ENCODE measurements around the gene TTC23.
"Not testable (repeated sequence)": the region's sequence is repeated elsewhere in the genome, so short reads cannot be mapped to it uniquely, and the experiment has no call there.

Gene TTC23

DNA sequence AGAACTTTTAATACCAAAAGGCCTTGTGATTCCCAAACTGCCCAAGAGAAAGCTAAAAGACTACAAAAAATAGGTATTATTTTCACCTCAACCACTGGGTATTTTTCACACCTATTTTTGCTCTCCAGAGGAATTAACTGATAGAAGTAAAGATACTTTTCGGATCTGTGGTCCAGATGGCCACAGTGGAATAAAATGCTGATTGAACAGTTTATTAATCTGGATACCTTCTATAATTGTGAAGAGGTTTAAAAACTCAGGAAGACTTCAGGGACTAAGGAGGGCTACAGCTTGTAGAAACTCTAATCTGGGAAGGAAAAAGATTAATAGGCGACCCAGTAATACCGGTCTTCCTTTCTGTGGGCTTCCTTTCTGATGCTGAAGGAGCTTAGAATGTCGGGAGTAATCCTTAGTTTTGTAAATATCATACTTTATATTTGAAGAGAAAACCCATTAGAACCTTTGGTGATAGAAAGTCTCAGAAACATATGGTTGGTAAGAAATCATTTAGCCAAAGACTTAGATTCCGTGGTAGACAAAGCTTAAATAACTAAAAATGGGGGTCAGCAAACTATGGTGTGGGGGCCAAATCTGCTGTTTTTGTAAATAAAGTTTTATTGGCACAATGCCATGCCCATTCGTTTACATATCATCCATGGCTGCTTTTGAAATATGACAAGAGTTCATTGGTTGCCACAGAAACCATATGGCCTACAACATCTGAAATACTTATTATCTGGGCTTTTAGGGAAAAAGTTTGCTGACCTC lies 47.8 kb downstream of the TTC23 start:
- no peak overlapping the region for H3K27ac ChIP-seq
- H2AFZ ChIP-seq (ENCODE audit: low read depth), result no peak overlapping the region
- no peaks in the 10 kb centered on the region for H3K4me1 ChIP-seq (ENCODE audit: low read depth, poor library complexity, severe bottlenecking)
- H3K27me3 ChIP-seq (ENCODE audit: insufficient read depth, low read depth), result no peaks in the 10 kb centered on the region
- H3K4me3 ChIP-seq (IDR thresholded peaks at IDR 0.05; ENCODE audit: insufficient read depth, low read depth, low read length), result no peak overlapping the region
- H3K4me2 ChIP-seq, result no peak overlapping the region
- no peak overlapping the region for H3K9ac ChIP-seq
- no peaks in the 10 kb centered on the region for H3K79me2 ChIP-seq (ENCODE audit: insufficient read depth, low read depth)
- no peaks in the 10 kb centered on the region for H4K20me1 ChIP-seq (ENCODE audit: insufficient read depth)
- TF ChIP-seq, protein P1, sequence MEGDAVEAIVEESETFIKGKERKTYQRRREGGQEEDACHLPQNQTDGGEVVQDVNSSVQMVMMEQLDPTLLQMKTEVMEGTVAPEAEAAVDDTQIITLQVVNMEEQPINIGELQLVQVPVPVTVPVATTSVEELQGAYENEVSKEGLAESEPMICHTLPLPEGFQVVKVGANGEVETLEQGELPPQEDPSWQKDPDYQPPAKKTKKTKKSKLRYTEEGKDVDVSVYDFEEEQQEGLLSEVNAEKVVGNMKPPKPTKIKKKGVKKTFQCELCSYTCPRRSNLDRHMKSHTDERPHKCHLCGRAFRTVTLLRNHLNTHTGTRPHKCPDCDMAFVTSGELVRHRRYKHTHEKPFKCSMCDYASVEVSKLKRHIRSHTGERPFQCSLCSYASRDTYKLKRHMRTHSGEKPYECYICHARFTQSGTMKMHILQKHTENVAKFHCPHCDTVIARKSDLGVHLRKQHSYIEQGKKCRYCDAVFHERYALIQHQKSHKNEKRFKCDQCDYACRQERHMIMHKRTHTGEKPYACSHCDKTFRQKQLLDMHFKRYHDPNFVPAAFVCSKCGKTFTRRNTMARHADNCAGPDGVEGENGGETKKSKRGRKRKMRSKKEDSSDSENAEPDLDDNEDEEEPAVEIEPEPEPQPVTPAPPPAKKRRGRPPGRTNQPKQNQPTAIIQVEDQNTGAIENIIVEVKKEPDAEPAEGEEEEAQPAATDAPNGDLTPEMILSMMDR (conservative IDR thresholded peaks at IDR 0.05; ENCODE audit: low read depth, low read length), result no peak
- no peaks in the 10 kb centered on the region for H3K36me3 ChIP-seq (ENCODE audit: insufficient read depth)

DNA sequence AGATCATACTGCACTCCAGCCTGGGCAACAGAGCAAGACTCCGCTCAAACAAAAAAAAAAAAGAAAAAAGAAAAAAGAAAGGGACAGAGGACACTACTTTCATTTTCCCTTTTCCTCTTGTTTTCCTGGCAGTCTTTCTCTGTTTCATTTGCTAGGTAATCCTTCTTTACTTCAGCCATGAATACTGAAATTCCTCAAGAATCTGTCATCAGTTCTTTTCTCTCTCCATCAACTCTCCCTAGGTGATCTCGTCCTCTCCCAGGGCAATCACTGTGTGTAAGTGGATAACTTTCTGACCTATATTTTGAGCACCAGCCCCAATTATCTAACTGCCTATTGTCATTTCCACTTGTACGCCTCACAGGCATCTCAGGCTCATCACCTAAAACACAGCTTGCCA lies 51.5 kb downstream of the TTC23 start:
- no peaks in the 10 kb centered on the region for H4K20me1 ChIP-seq (ENCODE audit: insufficient read depth)
- no peak overlapping the region for H3K4me3 ChIP-seq (IDR thresholded peaks at IDR 0.05; ENCODE audit: insufficient read depth, low read depth, low read length)
- H3K4me1 ChIP-seq (ENCODE audit: low read depth, poor library complexity, severe bottlenecking), result no peaks in the 10 kb centered on the region
- no peaks in the 10 kb centered on the region for H3K36me3 ChIP-seq (ENCODE audit: insufficient read depth)
- no peaks in the 10 kb centered on the region for H3K27me3 ChIP-seq (ENCODE audit: insufficient read depth, low read depth)
- H3K9ac ChIP-seq, result no peak overlapping the region
- H3K4me2 ChIP-seq, result no peak overlapping the region
- TF ChIP-seq, protein P1 (conservative IDR thresholded peaks at IDR 0.05; ENCODE audit: low read depth, low read length), result no peak
- H3K79me2 ChIP-seq (ENCODE audit: insufficient read depth, low read depth), result no peaks in the 10 kb centered on the region
- no peak overlapping the region for H2AFZ ChIP-seq (ENCODE audit: low read depth)
- no peak overlapping the region for H3K27ac ChIP-seq

DNA sequence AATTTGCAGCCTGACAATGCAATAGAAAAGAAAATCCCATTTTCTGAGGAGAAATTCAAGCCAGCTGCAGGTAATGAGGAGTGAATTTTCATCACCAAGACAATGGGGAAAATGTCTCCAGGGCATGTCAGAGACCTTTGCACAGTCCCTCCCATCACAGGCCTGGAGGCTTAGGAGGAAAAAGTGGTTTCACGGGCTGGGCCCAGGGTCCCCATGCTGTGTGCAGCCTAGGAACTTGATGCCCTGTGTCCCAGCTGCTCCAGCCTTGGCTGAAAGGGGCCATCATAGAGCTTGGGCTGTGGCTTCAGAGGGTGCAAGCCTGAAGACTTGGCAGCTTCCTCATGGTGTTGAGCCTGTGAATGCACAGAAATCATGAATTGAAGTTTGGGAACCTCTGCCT lies 57.2 kb downstream of the TTC23 start:
- H3K27me3 ChIP-seq (ENCODE audit: insufficient read depth, low read depth); H3K27ac ChIP-seq; H3K4me2 ChIP-seq; H4K20me1 ChIP-seq (ENCODE audit: insufficient read depth); H3K4me3 ChIP-seq (IDR thresholded peaks at IDR 0.05; ENCODE audit: insufficient read depth, low read depth, low read length); H3K9ac ChIP-seq; H3K4me1 ChIP-seq (ENCODE audit: low read depth, poor library complexity, severe bottlenecking); H2AFZ ChIP-seq (ENCODE audit: low read depth); H3K36me3 ChIP-seq (ENCODE audit: insufficient read depth); H3K79me2 ChIP-seq (ENCODE audit: insufficient read depth, low read depth): not testable (repeated sequence)

DNA sequence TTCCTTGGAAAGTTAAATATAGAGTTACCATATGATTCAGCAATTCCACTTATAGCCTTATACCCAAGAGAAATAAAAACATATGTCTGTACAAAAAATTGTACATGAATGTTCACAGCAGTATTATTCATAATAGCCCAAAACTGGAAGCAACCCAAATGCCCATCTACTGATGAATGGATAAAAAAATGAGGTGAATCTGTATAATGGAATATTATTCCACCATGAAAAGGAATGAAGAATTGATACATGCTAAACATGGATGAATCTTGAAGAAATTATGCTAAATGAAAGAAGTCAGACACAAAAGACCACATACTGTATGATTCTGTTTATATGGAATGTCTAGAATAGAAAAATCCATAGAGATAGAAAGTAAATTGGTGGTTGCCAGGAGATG lies 61.4 kb downstream of the TTC23 start:
- Histone ChIP-seq H4K20me1 (ENCODE audit: insufficient read depth) (no peaks in the 10 kb centered on the region), H3K4me2 (no peak overlapping the region), H3K79me2 (ENCODE audit: insufficient read depth, low read depth) (no peaks in the 10 kb centered on the region), H3K9ac (no peak overlapping the region), H3K36me3 (ENCODE audit: insufficient read depth) (no peaks in the 10 kb centered on the region), H3K4me1 (ENCODE audit: low read depth, poor library complexity, severe bottlenecking) (no peaks in the 10 kb centered on the region), H2AFZ (ENCODE audit: low read depth) (no peak overlapping the region), H3K27ac (no peak overlapping the region), H3K4me3 (IDR thresholded peaks at IDR 0.05; ENCODE audit: insufficient read depth, low read depth, low read length) (no peak overlapping the region), H3K27me3 (ENCODE audit: insufficient read depth, low read depth) (no peaks in the 10 kb centered on the region)
- TF ChIP-seq, protein P1 (conservative IDR thresholded peaks at IDR 0.05; ENCODE audit: low read depth, low read length), result no peak

DNA sequence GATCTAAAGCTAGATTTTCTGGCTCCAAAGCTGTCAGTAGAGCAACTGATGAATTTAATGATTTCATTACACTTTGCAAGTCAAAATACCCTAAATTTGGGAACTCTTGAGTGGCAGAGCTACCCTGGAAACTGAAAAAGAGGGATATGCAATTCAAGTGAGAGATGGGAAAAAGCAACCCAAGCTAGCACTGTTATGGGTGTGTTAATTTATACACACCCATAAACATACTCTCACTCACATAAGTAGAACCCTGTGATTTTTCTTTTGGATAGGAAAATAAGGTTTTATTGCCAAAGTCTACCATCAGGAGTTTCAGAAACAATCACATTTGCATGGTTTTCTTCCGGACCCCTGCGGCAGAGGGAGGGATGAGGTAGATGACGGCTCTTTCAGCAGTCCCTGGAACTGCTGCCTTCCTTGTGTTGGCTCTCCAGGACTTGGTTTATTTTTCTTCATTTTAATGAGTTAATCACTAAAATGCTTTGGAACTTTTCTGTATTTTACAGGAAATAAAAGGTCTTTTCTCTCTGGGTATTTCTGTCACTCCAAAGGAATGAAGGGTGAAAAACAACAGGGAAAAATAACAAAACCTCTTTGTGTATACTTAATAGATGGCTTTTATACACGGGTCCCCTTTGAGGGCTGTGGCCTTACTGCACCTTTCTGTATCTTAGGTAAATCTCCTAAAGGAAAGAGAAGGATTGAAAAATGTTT lies 63.8 kb downstream of the TTC23 start:
- Histone ChIP-seq H3K27ac (no peak overlapping the region), H4K20me1 (ENCODE audit: insufficient read depth) (no peaks in the 10 kb centered on the region), H3K27me3 (ENCODE audit: insufficient read depth, low read depth) (no peaks in the 10 kb centered on the region), H3K4me1 (ENCODE audit: low read depth, poor library complexity, severe bottlenecking) (no peaks in the 10 kb centered on the region), H2AFZ (ENCODE audit: low read depth) (no peak overlapping the region), H3K4me3 (IDR thresholded peaks at IDR 0.05; ENCODE audit: insufficient read depth, low read depth, low read length) (no peak overlapping the region), H3K9ac (no peak overlapping the region), H3K4me2 (no peak overlapping the region), H3K36me3 (ENCODE audit: insufficient read depth) (no peaks in the 10 kb centered on the region), H3K79me2 (ENCODE audit: insufficient read depth, low read depth) (no peaks in the 10 kb centered on the region)
- TF ChIP-seq, protein P1 (conservative IDR thresholded peaks at IDR 0.05; ENCODE audit: low read depth, low read length), result no peak

Measured in KMS-11 (cell line).